Measurements from ENCODE around the gene LENG9.

LENG9 gene

DNA sequence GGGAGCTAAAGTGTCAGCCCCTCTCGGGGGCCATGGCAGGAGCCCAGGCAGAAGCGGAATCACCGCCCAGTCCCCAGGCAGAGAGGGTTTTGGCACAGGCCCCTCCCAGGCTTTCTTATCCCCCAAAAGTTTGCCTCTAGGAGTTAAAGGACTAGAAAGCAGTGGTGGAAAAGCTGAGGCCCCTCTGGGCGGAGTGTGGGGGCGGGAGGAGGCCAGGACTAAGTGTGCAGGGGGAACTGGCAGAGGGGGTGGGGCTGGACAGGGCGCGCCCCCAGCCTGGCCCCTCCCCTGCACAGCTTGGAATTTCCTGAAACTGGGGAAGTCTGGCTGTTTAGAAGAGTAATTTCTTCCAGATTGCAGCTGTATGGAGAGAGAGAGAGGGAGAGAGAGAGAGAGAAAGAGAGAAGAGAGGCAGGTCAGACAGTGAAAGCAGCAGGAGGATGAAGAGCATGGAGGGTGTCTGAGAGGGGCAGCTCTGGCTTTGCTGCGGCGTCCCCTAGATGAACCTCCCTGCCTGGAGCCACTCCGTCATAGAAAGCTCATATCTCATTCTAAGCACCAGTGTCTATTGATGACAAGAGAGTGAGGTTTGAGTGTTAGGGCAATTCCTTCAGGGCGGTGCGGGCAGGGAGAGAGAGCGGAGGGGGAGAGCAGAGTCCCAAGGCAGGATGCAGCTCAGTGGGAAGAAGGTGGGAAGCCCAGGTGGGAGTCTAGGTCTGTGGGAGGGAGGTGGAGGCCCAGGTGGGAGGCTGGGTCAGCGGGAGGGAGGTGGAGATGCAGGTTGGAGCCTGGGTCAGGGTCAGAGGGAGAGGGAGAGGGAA, 9.7 kb upstream of the LENG9 start, which contains the start of gene CDC42EP5 (continued):
- TF ChIP-seq ZNF398 (tag by site-specific recombination; IDR thresholded peaks at IDR 0.05) (peak; percentile 53), ZNF544 (tag by site-specific recombination; IDR thresholded peaks at IDR 0.05) (no peak), GLI2 (tag by site-specific recombination; IDR thresholded peaks at IDR 0.05; ENCODE audit: borderline replicate concordance, low read depth) (no peak), ZNF2 (tag by site-specific recombination; IDR thresholded peaks at IDR 0.05) (no peak), YY2 (tag by site-specific recombination; IDR thresholded peaks at IDR 0.05) (no peak), ZNF560 (tag by site-specific recombination; IDR thresholded peaks at IDR 0.05; ENCODE audit: borderline replicate concordance) (no peak), TCF7L2 (IDR thresholded peaks at IDR 0.05; ENCODE audit: borderline replicate concordance, low read depth, low read length) (no peak), ZNF701 (tag by site-specific recombination; IDR thresholded peaks at IDR 0.05) (no peak), ZBTB1 (tag by site-specific recombination; IDR thresholded peaks at IDR 0.05) (no peak), HOXC10 (CRISPR knock-in tag; IDR thresholded peaks at IDR 0.05) (no peak), ZNF670 (tag by site-specific recombination; IDR thresholded peaks at IDR 0.05; ENCODE audit: low read depth) (no peak), ZNF629 (tag by site-specific recombination; IDR thresholded peaks at IDR 0.05) (no peak; the same call in 1 of the 2 replicates), ZNF677 (tag by site-specific recombination; IDR thresholded peaks at IDR 0.05) (no peak), ZNF843 (tag by site-specific recombination; IDR thresholded peaks at IDR 0.05) (no peak), ZNF555 (tag by site-specific recombination; conservative IDR thresholded peaks at IDR 0.05) (no peak), ZNF660 (tag by site-specific recombination; IDR thresholded peaks at IDR 0.05) (no peak), ZIC2 (tag by site-specific recombination; IDR thresholded peaks at IDR 0.05) (0 out of 2 replicates have a peak, but pooled peaks have one; percentile 10), ZSCAN16 (tag by site-specific recombination; IDR thresholded peaks at IDR 0.05) (no peak), ZNF561 (tag by site-specific recombination; IDR thresholded peaks at IDR 0.05; ENCODE audit: borderline replicate concordance) (no peak), ZNF211 (tag by site-specific recombination; IDR thresholded peaks at IDR 0.05; ENCODE audit: low read depth) (no peak), CTCF (tag by site-specific recombination; IDR thresholded peaks at IDR 0.05) (no peak), ZBTB20 (tag by site-specific recombination; IDR thresholded peaks at IDR 0.05) (no peak), ZNF529 (tag by site-specific recombination; IDR thresholded peaks at IDR 0.05; ENCODE audit: insufficient replicate concordance) (no peak), SP2 (tag by site-specific recombination; IDR thresholded peaks at IDR 0.05) (peak; percentile 40), ZNF501 (tag by site-specific recombination; IDR thresholded peaks at IDR 0.05) (no peak), ZFHX2 (tag by site-specific recombination; conservative IDR thresholded peaks at IDR 0.05) (peak; percentile 96), SCRT2 (tag by site-specific recombination; IDR thresholded peaks at IDR 0.05) (no peak), ZBTB21 (tag by site-specific recombination; IDR thresholded peaks at IDR 0.05) (0 out of 2 replicates have a peak, but pooled peaks have one; percentile 13), YY1 (tag by site-specific recombination; IDR thresholded peaks at IDR 0.05) (no peak), GLIS2 (tag by site-specific recombination; IDR thresholded peaks at IDR 0.05) (peak; percentile 77), SP3 (tag by site-specific recombination; IDR thresholded peaks at IDR 0.05) (peak; percentile 74), ZNF132 (tag by site-specific recombination; IDR thresholded peaks at IDR 0.05; ENCODE audit: borderline replicate concordance) (no peak)
- TF ChIP-seq, protein P1, sequence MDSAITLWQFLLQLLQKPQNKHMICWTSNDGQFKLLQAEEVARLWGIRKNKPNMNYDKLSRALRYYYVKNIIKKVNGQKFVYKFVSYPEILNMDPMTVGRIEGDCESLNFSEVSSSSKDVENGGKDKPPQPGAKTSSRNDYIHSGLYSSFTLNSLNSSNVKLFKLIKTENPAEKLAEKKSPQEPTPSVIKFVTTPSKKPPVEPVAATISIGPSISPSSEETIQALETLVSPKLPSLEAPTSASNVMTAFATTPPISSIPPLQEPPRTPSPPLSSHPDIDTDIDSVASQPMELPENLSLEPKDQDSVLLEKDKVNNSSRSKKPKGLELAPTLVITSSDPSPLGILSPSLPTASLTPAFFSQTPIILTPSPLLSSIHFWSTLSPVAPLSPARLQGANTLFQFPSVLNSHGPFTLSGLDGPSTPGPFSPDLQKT (IDR thresholded peaks at IDR 0.05; ENCODE audit: borderline replicate concordance, low read depth, low read length) = no peak
- TF ChIP-seq, protein P2, sequence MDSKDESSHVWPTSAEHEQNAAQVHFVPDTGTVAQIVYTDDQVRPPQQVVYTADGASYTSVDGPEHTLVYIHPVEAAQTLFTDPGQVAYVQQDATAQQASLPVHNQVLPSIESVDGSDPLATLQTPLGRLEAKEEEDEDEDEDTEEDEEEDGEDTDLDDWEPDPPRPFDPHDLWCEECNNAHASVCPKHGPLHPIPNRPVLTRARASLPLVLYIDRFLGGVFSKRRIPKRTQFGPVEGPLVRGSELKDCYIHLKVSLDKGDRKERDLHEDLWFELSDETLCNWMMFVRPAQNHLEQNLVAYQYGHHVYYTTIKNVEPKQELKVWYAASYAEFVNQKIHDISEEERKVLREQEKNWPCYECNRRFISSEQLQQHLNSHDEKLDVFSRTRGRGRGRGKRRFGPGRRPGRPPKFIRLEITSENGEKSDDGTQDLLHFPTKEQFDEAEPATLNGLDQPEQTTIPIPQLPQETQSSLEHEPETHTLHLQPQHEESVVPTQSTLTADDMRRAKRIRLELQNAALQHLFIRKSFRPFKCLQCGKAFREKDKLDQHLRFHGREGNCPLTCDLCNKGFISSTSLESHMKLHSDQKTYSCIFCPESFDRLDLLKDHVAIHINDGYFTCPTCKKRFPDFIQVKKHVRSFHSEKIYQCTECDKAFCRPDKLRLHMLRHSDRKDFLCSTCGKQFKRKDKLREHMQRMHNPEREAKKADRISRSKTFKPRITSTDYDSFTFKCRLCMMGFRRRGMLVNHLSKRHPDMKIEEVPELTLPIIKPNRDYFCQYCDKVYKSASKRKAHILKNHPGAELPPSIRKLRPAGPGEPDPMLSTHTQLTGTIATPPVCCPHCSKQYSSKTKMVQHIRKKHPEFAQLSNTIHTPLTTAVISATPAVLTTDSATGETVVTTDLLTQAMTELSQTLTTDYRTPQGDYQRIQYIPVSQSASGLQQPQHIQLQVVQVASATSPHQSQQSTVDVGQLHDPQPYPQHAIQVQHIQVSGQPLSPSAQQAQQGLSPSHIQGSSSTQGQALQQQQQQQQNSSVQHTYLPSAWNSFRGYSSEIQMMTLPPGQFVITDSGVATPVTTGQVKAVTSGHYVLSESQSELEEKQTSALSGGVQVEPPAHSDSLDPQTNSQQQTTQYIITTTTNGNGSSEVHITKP (tag by site-specific recombination; IDR thresholded peaks at IDR 0.05) = peak; percentile 95
